ENCODE results near the gene PELI2.

DNA sequence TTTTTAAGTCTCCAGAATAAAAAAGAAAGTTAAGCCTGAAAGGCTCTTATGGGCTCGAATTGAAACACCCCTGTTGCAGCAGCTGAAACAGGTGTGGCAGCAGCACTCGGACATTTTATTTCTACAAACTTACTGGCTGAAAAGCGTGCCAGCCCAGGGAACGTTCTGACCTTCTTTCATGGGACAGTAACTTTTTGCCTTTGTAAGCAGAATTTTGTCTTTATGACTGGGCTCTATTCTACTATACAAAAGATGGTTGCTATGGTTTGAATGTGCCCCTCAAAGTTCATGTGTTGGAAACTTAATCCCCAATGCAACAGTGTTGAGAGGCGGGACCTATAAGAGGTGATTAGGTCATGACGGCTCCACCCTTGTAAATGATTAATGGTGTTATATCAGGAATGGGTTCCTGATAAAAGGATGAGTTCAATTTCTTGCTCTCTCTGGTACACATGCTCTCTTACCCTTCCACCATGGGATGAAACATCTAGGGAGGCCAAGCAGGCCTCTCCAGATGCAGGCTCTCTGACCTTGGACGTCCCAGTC is 52.7 kb downstream of the PELI2 start:
- TF ChIP-seq SP1 (IDR thresholded peaks at IDR 0.05; ENCODE audit: low read depth) (no peak), FOSL1 (IDR thresholded peaks at IDR 0.05; ENCODE audit: low read depth) (no peak), EGR1 (IDR thresholded peaks at IDR 0.05; ENCODE audit: low read depth) (no peak), JUND (IDR thresholded peaks at IDR 0.05) (no peak), CTCF (IDR thresholded peaks at IDR 0.05 in 2 of 3, conservative IDR thresholded peaks at IDR 0.05 in 1 of 3; ENCODE audit: borderline replicate concordance in 1 of 3, insufficient read depth in 1 of 3, low read depth in 2 of 3, low read length in 2 of 3) (no peak), CEBPB (IDR thresholded peaks at IDR 0.05; ENCODE audit: low read depth) (no peak), POLR2A (IDR thresholded peaks at IDR 0.05; ENCODE audit: borderline replicate concordance, extremely low read depth, insufficient read depth, insufficient read length) (no peak), RAD21 (IDR thresholded peaks at IDR 0.05; ENCODE audit: low read depth) (no peak)
